Measurements from ENCODE around the gene ANKRD11. TPM values are rescaled to one million over a fixed set of nuclear protein-coding genes. Genes with fewer than 3 reads are reported as not detected.

The ANKRD11 gene
- total RNA-seq, 1 donor = 97.4 TPM

DNA sequence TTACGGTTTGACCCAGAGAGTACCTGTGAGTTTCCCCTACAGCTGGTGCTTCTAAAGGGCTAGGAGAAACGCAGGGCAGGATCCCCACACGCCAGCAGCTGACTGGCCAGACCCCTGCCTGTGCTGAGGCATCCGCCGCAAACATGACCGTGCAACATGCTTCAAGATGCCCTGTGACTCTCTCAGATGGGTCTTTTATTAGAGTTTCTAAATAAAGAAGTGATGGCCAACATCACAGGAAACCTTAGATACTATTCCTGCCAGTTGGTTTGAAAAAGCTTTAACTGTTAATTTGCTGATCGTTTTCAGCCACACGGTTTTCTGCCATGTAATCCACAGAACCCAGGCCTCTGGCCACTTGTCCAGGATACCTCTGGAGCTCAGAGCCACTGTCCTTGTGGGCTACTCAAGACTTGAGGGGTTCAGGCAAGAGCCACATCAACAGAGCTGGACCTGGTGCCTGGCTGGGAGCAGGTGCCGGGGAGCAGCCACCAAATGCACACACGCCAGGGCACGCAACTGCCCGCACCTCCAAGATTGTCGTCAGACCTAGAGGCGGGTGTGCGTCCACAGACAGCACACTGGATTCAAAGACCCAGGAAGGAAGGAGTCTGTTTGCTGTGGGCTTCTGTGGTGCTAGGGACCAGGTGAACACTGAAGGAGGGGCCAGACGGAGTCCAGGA, 154.4 kb downstream of the ANKRD11 start:
- Histone ChIP-seq H3K4me3 (ENCODE audit: insufficient read depth, low read length) (no peak overlapping the region), H3K36me3 (ENCODE audit: insufficient read depth, low read length) (no peaks in the 10 kb centered on the region), H3K9me3 (ENCODE audit: low read depth, low read length) (no peaks in the 10 kb centered on the region), H3K27me3 (ENCODE audit: insufficient read depth, low read length) (no peaks in the 10 kb centered on the region), H3K4me1 (ENCODE audit: insufficient read depth, low read length) (peaks cover 19% of the 10 kb centered on the region), H3K79me2 (ENCODE audit: insufficient read depth, low read length) (peaks cover 98% of the 10 kb centered on the region), H3K4me2 (ENCODE audit: insufficient read depth, low read length) (no peak overlapping the region), H4K20me1 (ENCODE audit: insufficient read depth, low read length) (peaks cover 76% of the 10 kb centered on the region), H3K27ac (ENCODE audit: low read depth, low read length) (peak overlapping the region; percentile 89), H2AFZ (ENCODE audit: low read length) (no peak overlapping the region)
- DNase-seq (ENCODE audit: insufficient read length, low spot score, missing footprints) = peak; percentile 23
- TF ChIP-seq, protein P1, sequence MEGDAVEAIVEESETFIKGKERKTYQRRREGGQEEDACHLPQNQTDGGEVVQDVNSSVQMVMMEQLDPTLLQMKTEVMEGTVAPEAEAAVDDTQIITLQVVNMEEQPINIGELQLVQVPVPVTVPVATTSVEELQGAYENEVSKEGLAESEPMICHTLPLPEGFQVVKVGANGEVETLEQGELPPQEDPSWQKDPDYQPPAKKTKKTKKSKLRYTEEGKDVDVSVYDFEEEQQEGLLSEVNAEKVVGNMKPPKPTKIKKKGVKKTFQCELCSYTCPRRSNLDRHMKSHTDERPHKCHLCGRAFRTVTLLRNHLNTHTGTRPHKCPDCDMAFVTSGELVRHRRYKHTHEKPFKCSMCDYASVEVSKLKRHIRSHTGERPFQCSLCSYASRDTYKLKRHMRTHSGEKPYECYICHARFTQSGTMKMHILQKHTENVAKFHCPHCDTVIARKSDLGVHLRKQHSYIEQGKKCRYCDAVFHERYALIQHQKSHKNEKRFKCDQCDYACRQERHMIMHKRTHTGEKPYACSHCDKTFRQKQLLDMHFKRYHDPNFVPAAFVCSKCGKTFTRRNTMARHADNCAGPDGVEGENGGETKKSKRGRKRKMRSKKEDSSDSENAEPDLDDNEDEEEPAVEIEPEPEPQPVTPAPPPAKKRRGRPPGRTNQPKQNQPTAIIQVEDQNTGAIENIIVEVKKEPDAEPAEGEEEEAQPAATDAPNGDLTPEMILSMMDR (IDR thresholded peaks at IDR 0.05; ENCODE audit: extremely low read depth, low read depth, low read length) = no peak

DNA sequence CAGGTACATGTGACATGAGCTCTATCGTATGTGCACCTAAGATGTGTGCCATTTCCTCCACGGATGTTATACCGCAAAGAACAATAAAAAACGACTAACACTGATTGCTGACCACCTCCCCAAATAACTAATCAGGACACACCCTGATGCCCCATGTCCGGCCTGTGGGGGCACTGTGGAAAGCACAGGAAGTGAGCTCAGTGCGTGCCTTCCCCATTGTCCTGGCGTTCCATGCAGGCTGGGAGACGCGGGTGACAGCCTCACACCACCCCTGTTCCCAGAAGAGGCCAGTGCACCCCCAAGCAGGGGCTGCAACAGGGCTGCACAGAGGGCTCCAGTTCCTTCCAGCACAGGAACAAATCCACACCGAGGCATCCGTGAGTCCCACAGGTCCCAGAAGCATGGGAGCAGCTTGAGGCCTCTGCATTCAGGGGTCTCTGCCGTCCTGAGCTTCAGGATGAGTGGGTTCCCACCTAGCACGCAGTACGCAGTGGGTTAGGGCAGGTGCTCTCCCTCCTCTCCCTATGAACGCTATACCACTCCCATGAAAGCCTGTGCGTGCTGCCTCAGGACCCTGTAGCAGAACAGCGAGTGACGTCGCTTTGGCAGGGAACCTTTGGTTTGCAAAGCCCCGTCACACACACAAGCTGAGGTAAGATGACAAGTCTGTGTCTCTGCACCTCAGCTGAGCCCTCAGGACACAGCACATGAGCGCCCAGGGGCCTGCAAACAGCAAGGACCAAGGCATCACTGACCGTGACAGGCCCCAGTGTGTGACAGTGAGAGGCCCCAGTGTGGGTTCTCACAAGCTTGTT, 155.2 kb downstream of the ANKRD11 start:
- H3K9me3 ChIP-seq (ENCODE audit: low read depth, low read length) = no peaks in the 10 kb centered on the region
- peak overlapping the region; percentile 89 for H3K27ac ChIP-seq (ENCODE audit: low read depth, low read length)
- H4K20me1 ChIP-seq (ENCODE audit: insufficient read depth, low read length) = peaks cover 71% of the 10 kb centered on the region
- no peaks in the 10 kb centered on the region for H3K36me3 ChIP-seq (ENCODE audit: insufficient read depth, low read length)
- peaks cover 98% of the 10 kb centered on the region for H3K79me2 ChIP-seq (ENCODE audit: insufficient read depth, low read length)
- H3K4me1 ChIP-seq (ENCODE audit: insufficient read depth, low read length) = peaks cover 21% of the 10 kb centered on the region
- no peaks in the 10 kb centered on the region for H3K27me3 ChIP-seq (ENCODE audit: insufficient read depth, low read length)
- TF ChIP-seq, protein P1 (IDR thresholded peaks at IDR 0.05; ENCODE audit: extremely low read depth, low read depth, low read length) = peak; percentile 7
- no peak overlapping the region for H3K4me3 ChIP-seq (ENCODE audit: insufficient read depth, low read length)
- peak; percentile 29 for DNase-seq (ENCODE audit: insufficient read length, low spot score, missing footprints)
- no peak overlapping the region for H3K4me2 ChIP-seq (ENCODE audit: insufficient read depth, low read length)
- no peak overlapping the region for H2AFZ ChIP-seq (ENCODE audit: low read length)

DNA sequence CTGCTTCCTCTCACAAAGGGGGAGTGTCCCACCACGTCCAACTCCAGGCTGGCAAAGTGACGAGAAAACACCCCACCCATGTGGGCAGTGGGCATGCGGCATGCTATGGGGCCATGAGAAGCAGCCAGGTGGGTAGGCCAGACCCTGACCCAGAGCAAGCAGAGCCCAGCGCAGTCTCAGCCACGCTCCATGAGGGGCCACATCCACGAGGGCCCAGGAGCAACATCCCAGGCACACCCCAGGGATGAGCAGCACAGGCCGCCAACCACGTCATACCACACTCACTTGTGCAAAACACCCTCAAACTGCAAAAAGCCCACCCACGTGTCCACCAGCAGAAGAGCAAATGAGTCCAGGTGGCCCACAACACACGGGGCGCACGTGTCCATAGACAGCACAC, 155.9 kb downstream of the ANKRD11 start:
- Histone ChIP-seq H4K20me1 (ENCODE audit: insufficient read depth, low read length) (peaks cover 68% of the 10 kb centered on the region), H3K4me1 (ENCODE audit: insufficient read depth, low read length) (peaks cover 28% of the 10 kb centered on the region)

More for the DNA sequence above, 155.9 kb downstream of the ANKRD11 start:
- H3K27ac ChIP-seq (ENCODE audit: low read depth, low read length) = peak overlapping the region; percentile 89
- TF ChIP-seq, protein P1 (IDR thresholded peaks at IDR 0.05; ENCODE audit: extremely low read depth, low read depth, low read length) = no peak
- no peak overlapping the region for H3K4me3 ChIP-seq (ENCODE audit: insufficient read depth, low read length)
- H3K4me2 ChIP-seq (ENCODE audit: insufficient read depth, low read length) = peak overlapping the region; percentile 52
- H3K9me3 ChIP-seq (ENCODE audit: low read depth, low read length) = no peaks in the 10 kb centered on the region
- peak; percentile 30 for DNase-seq (ENCODE audit: insufficient read length, low spot score, missing footprints)
- no peak overlapping the region for H2AFZ ChIP-seq (ENCODE audit: low read length)
- no peaks in the 10 kb centered on the region for H3K36me3 ChIP-seq (ENCODE audit: insufficient read depth, low read length)
- H3K27me3 ChIP-seq (ENCODE audit: insufficient read depth, low read length) = no peaks in the 10 kb centered on the region
- peaks cover 97% of the 10 kb centered on the region for H3K79me2 ChIP-seq (ENCODE audit: insufficient read depth, low read length)
